SK-N-SH (cell line): Measurements from ENCODE around the gene FOSB. TPM values are rescaled to one million over a fixed set of nuclear protein-coding genes. Genes with fewer than 3 reads are reported as not detected.

ENCODE experiments used
- CTCF ChIA-PET: fragments of 300-600, 350-600 bp; formaldehyde crosslinking; extraction: SDS; loops from one replicate; lab custom pipeline; 2021; lab: Yijun Ruan, JAX
- POLR2A ChIA-PET: fragments of 350-600 bp; sonication (Branson Sonifier 250); formaldehyde crosslinking; extraction: SDS; loops from one replicate; lab custom pipeline; 2020; ENCODE audit warnings: antibody characterized with exemption, inconsistent platforms; lab: Yijun Ruan, JAX
- DNase-seq: peaks from one replicate; pipeline ENCODE4 v3.0.0; 2012
- H2AFZ ChIP-seq: fragments of 200-600 bp; sonication (generic); 2 replicates; pipeline ENCODE4 v1.8.1; 2016; ENCODE audit warnings: antibody characterized with exemption, mild to moderate bottlenecking, low read depth
- H3F3A ChIP-seq: fragments of 200-600 bp; sonication (generic); replicated peaks from 2 replicates; pipeline ENCODE3; 2016; ENCODE audit warnings: antibody characterized with exemption, mild to moderate bottlenecking; ENCODE audit not compliant: insufficient read depth
- H3K27ac ChIP-seq, 2 experiments: fragments of 200-500 bp in 1 of 2; fragments of 200-600 bp in 1 of 2; sonication (Bioruptor generic) in 1 of 2; sonication (generic), shearing (Covaris generic) in 1 of 2; 2 replicates each; pipeline versions ENCODE4 v1.5.1 to v1.6.1; 2014 to 2016; ENCODE audit warnings: low read depth in 2 of 2, inconsistent platforms in 1 of 2, low read length in 1 of 2, mild to moderate bottlenecking in 1 of 2, mixed read lengths in 1 of 2
- H3K27me3 ChIP-seq: fragments of 200-600 bp; sonication (generic), shearing (Covaris generic); 2 replicates; pipeline ENCODE4 v1.6.1; 2016; ENCODE audit warnings: mixed run types; ENCODE audit not compliant: insufficient read depth
- H3K36me3 ChIP-seq, 2 experiments: fragments of 200-500 bp in 1 of 2; fragments of 200-600 bp in 1 of 2; sonication (Bioruptor generic) in 1 of 2; sonication (generic) in 1 of 2; replicated peaks in 1 of 2; 2 replicates each; pipeline versions ENCODE3 to v1.5.1; 2014 to 2016; ENCODE audit warnings: low read length in 1 of 2, mild to moderate bottlenecking in 1 of 2; ENCODE audit not compliant: insufficient read depth in 2 of 2, control insufficient read depth in 1 of 2
- H3K4me1 ChIP-seq, 2 experiments: fragments of 200-500 bp in 1 of 2; fragments of 200-600 bp in 1 of 2; sonication (Bioruptor generic) in 1 of 2; sonication (generic), shearing (Covaris generic) in 1 of 2; 2 replicates each; pipeline versions ENCODE4 v1.5.1 to v1.6.1; 2014 to 2016; ENCODE audit warnings: low read depth in 1 of 2, low read length in 1 of 2, mixed run types in 1 of 2; ENCODE audit not compliant: insufficient read depth in 2 of 2, control insufficient read depth in 1 of 2
- H3K4me2 ChIP-seq: fragments of 200-600 bp; sonication (generic), shearing (Covaris generic); 2 replicates; pipeline ENCODE4 v1.6.1; 2017; ENCODE audit warnings: mixed run types
- H3K4me3 ChIP-seq, 2 experiments: fragments of 200-500 bp in 1 of 2; fragments of 200-600 bp in 1 of 2; sonication (Bioruptor generic) in 1 of 2; sonication (generic), shearing (Covaris generic) in 1 of 2; 2 replicates each; pipeline versions ENCODE4 v1.5.1 to v1.8.1; 2014 to 2016; ENCODE audit warnings: low read depth in 2 of 2, inconsistent platforms in 1 of 2, low read length in 1 of 2, mild to moderate bottlenecking in 1 of 2, mixed read lengths in 1 of 2, moderate library complexity in 1 of 2
- H3K79me2 ChIP-seq: fragments of 200-600 bp; sonication (generic); 2 replicates; pipeline ENCODE4 v1.8.1; 2017; ENCODE audit warnings: mild to moderate bottlenecking; ENCODE audit not compliant: insufficient read depth
- H3K9ac ChIP-seq: fragments of 200-600 bp; sonication (generic); 2 replicates; pipeline ENCODE4 v1.6.1; 2017; ENCODE audit warnings: mixed run types
- H3K9me2 ChIP-seq: fragments of 200-600 bp; sonication (generic); 2 replicates; pipeline ENCODE4 v1.6.1; 2017; ENCODE audit warnings: mixed run types
- H3K9me3 ChIP-seq: fragments of 200-600 bp; sonication (generic); 2 replicates; pipeline ENCODE4 v1.6.1; 2017; ENCODE audit warnings: mixed run types, mild to moderate bottlenecking, moderate library complexity
- H4K20me1 ChIP-seq: fragments of 200-600 bp; sonication (generic); 2 replicates; pipeline ENCODE4 v1.6.1; 2017; ENCODE audit warnings: mild to moderate bottlenecking, mixed run types; ENCODE audit not compliant: insufficient read depth
- EP300 ChIP-seq, 2 experiments: IDR thresholded peaks; 2 replicates each; pipeline versions ENCODE4 v1.4.0 to v1.6.1; 2012; ENCODE audit warnings: borderline replicate concordance in 1 of 2, low read depth in 1 of 2, low read length in 1 of 2
- EZH2phosphoT487 ChIP-seq: fragments of 200-600 bp; sonication (generic); IDR thresholded peaks from 2 replicates; pipeline ENCODE4 v1.6.1; 2017; ENCODE audit warnings: low read depth, mixed run types, mild to moderate bottlenecking, antibody characterized with exemption, moderate library complexity, borderline replicate concordance
- FOSL2 ChIP-seq: IDR thresholded peaks from 2 replicates; pipeline ENCODE4 v1.4.0; 2012; ENCODE audit warnings: low read depth, mild to moderate bottlenecking, moderate library complexity, borderline replicate concordance
- FOXJ3 ChIP-seq: sonication (generic); formaldehyde crosslinking; IDR thresholded peaks from 2 replicates; pipeline ENCODE4 v1.5.1; 2020; ENCODE audit warnings: mild to moderate bottlenecking, missing genetic modification reagents
- GATA2 ChIP-seq: sonication (generic); formaldehyde crosslinking; IDR thresholded peaks from 2 replicates; pipeline ENCODE4 v1.5.0; 2020; ENCODE audit warnings: mild to moderate bottlenecking, missing genetic modification reagents
- JUND ChIP-seq: IDR thresholded peaks from 2 replicates; pipeline ENCODE4 v1.4.0; 2012
- NRF1 ChIP-seq: IDR thresholded peaks from 2 replicates; pipeline ENCODE4 v1.6.1; 2012; ENCODE audit warnings: low read depth, mild to moderate bottlenecking, low read length
- RAD21 ChIP-seq: IDR thresholded peaks from 2 replicates; pipeline ENCODE4 v1.6.1; 2012; ENCODE audit warnings: mild to moderate bottlenecking, low read length
- RCOR1 ChIP-seq: fragments of 150-350 bp; IDR thresholded peaks from 2 replicates; pipeline ENCODE4 v1.6.1; 2017; ENCODE audit warnings: antibody characterized with exemption, low read length
- RXRA ChIP-seq: IDR thresholded peaks from 2 replicates; pipeline ENCODE4 v1.4.0; 2012; ENCODE audit warnings: low read depth, mild to moderate bottlenecking, borderline replicate concordance
- SMC3 ChIP-seq: IDR thresholded peaks from 2 replicates; pipeline ENCODE4 v1.6.1; 2012; ENCODE audit warnings: low read depth, low read length, improper control_type of control experiment
- TAF1 ChIP-seq: IDR thresholded peaks from 2 replicates; pipeline ENCODE4 v1.6.1; 2012; ENCODE audit warnings: low read depth, mild to moderate bottlenecking, low read length, moderate library complexity, borderline replicate concordance
- YY1 ChIP-seq: IDR thresholded peaks from 2 replicates; pipeline ENCODE4 v1.4.0; 2012; ENCODE audit warnings: low read depth, mild to moderate bottlenecking
- WGBS: methylation state at CpG from one replicate; pipeline ENCODE4 v1.1.6; 2017; ENCODE audit warnings: low lambda C conversion rate; 5-methylcytosine and 5-hydroxymethylcytosine counted together
- polyA plus RNA-seq, 3 experiments: library from polyadenylated mRNA; depleted of rRNA; stranded (reverse); fragments of >200 nt; gene quantifications; 2 replicates each; pipeline ENCODE4 v1.2.3, GENCODE V29; 2012
- TF ChIP-seq, protein P1 (sequence below): fragments of 150-350 bp; IDR thresholded peaks from 2 replicates; pipeline ENCODE4 v1.6.1; 2017; ENCODE audit warnings: antibody characterized with exemption, low read length, low read depth, borderline replicate concordance
- TF ChIP-seq, protein P2 (sequence below): IDR thresholded peaks from 2 replicates; pipeline ENCODE4 v1.4.0; 2012; ENCODE audit warnings: low read depth
- TF ChIP-seq, protein P3 (sequence below): fragments of 200-600 bp; sonication (generic); IDR thresholded peaks from 2 replicates; pipeline ENCODE4 v1.6.1; 2017; ENCODE audit warnings: antibody characterized with exemption, mild to moderate bottlenecking, moderate library complexity
- TF ChIP-seq, protein P4 (sequence below): IDR thresholded peaks from 2 replicates; pipeline ENCODE4 v1.6.1; 2012; ENCODE audit warnings: mild to moderate bottlenecking, low read depth, low read length, moderate library complexity

The FOSB gene
- polyA plus RNA-seq, 1 of the 3 experiments (the other 2 are of a cell fraction), result 78.2 TPM

DNA sequence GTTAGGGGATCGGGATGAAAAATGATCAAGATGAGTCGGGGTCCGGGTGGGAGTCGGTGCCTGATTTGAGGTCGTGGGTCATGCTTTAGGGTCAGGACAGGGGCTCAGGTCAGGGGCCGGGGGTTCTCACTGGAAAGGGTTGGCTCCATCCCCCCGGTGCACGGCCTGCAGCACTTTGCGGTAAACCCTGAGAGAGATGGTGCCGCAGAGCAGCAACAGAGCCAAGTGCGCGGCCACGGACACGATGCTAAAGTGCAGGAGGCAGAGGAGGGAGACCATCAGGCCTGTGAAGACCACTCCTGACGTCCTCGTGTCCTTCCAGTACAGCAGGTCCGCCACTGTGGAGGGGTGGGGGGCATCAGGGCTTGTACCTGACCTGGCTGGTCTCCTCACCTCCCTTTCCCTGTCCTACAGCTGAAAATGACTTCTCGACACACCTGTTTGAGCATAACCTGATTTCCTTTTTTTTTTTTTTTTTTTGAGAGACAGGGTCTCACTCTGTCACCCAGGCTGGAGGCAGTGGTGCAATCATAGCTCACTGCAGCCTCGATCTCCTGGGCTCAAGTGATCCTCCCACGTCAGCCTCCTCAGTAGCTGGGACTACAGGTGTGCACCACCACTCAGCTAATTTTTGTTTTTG lies 21.5 kb downstream of the FOSB start:
- no peaks in the 10 kb centered on the region for H4K20me1 ChIP-seq
- CTCF ChIA-PET, result interaction anchor here (1.0 to 3.4 kb wide), 5 partner anchors 10 to 50 kb away, joined by 3 to 27 read pairs (median 6); no protein-coding TSS in a partner anchor
- no peak overlapping the region for H2AFZ ChIP-seq
- TF ChIP-seq RAD21 (no peak), YY1 (no peak), EZH2phosphoT487 (no peak)
- no peak overlapping the region for H3K4me3 ChIP-seq
- no peaks in the 10 kb centered on the region for H3K9me3 ChIP-seq
- no peak for DNase-seq
- H3K9ac ChIP-seq, result no peak overlapping the region
- H3K27me3 ChIP-seq, result no peaks in the 10 kb centered on the region
- H3K27ac ChIP-seq, result no peak overlapping the region
- no peaks in the 10 kb centered on the region for H3K36me3 ChIP-seq
- no peaks in the 10 kb centered on the region for H3K79me2 ChIP-seq
- H3K4me2 ChIP-seq, result no peak overlapping the region
- no peaks in the 10 kb centered on the region for H3K9me2 ChIP-seq
- POLR2A ChIA-PET, result no interaction called here
- no peaks in the 10 kb centered on the region; a peak in 1 of 4 replicates for H3K4me1 ChIP-seq
- peaks cover 7% of the 10 kb centered on the region for H3F3A ChIP-seq
- 83% methylated on average over 20 of the region's 20 CpGs for WGBS

DNA sequence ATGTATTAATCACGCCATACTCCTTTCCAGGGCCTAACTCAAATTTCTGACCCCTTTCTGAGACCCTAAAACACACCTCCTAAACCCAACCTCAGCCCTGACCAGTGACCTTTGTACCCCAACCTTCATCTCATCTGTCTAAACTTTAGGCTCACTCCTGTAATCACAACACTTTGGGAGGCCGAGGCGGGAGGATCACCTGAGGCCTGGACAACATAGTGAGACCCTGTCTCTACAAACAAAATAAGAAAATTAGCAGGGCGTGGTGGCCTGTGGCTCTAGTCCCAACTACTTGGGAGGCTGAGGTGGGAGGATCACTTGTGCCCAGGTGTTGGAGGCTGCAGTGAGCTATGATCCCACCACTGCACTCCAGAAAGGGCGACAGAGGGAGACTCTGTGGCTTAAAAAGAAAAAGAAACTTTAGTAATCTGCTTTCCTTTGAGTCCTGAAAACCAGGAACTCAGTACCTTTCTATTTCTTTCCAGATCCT lies 24.4 kb downstream of the FOSB start:
- Histone ChIP-seq H3K9me3 (no peaks in the 10 kb centered on the region), H3K9ac (no peak overlapping the region), H4K20me1 (peaks cover 13% of the 10 kb centered on the region; the same call in 1 of the 2 replicates), H3K9me2 (no peaks in the 10 kb centered on the region), H3K4me2 (no peak overlapping the region), H3K4me3 (no peak overlapping the region), H3K36me3 (no peaks in the 10 kb centered on the region), H2AFZ (no peak overlapping the region), H3K79me2 (no peaks in the 10 kb centered on the region), H3K27me3 (no peaks in the 10 kb centered on the region), H3F3A (peaks cover 3% of the 10 kb centered on the region), H3K4me1 (peaks cover 3 to 9% of the 10 kb centered on the region in 2 experiments; a peak in 2 of 4 replicates), H3K27ac (no peak overlapping the region)
- no peak for DNase-seq
- 84% methylated on average over 5 of the region's 5 CpGs for WGBS
- CTCF ChIA-PET, result interaction anchor here (0.7 to 1.2 kb wide), 3 partner anchors 23 to 60 kb away, joined by 3 to 4 read pairs (median 3); no protein-coding TSS in a partner anchor
- POLR2A ChIA-PET, result no interaction called here
- no peak for TF ChIP-seq FOSL2
- TF ChIP-seq, protein P1, sequence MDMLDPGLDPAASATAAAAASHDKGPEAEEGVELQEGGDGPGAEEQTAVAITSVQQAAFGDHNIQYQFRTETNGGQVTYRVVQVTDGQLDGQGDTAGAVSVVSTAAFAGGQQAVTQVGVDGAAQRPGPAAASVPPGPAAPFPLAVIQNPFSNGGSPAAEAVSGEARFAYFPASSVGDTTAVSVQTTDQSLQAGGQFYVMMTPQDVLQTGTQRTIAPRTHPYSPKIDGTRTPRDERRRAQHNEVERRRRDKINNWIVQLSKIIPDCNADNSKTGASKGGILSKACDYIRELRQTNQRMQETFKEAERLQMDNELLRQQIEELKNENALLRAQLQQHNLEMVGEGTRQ, result no peak
- TF ChIP-seq EZH2phosphoT487, result no peak
- no peak for TF ChIP-seq SMC3
- TF ChIP-seq RXRA, result no peak
- TF ChIP-seq, protein P2, sequence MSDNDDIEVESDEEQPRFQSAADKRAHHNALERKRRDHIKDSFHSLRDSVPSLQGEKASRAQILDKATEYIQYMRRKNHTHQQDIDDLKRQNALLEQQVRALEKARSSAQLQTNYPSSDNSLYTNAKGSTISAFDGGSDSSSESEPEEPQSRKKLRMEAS, result no peak
- TF ChIP-seq RCOR1, result no peak
- TF ChIP-seq GATA2 (CRISPR knock-in tag), result no peak
- no peak for TF ChIP-seq YY1
- no peak for TF ChIP-seq TAF1
- TF ChIP-seq, protein P3, sequence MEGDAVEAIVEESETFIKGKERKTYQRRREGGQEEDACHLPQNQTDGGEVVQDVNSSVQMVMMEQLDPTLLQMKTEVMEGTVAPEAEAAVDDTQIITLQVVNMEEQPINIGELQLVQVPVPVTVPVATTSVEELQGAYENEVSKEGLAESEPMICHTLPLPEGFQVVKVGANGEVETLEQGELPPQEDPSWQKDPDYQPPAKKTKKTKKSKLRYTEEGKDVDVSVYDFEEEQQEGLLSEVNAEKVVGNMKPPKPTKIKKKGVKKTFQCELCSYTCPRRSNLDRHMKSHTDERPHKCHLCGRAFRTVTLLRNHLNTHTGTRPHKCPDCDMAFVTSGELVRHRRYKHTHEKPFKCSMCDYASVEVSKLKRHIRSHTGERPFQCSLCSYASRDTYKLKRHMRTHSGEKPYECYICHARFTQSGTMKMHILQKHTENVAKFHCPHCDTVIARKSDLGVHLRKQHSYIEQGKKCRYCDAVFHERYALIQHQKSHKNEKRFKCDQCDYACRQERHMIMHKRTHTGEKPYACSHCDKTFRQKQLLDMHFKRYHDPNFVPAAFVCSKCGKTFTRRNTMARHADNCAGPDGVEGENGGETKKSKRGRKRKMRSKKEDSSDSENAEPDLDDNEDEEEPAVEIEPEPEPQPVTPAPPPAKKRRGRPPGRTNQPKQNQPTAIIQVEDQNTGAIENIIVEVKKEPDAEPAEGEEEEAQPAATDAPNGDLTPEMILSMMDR, result no peak
- TF ChIP-seq NRF1, result no peak
- TF ChIP-seq, protein P4, sequence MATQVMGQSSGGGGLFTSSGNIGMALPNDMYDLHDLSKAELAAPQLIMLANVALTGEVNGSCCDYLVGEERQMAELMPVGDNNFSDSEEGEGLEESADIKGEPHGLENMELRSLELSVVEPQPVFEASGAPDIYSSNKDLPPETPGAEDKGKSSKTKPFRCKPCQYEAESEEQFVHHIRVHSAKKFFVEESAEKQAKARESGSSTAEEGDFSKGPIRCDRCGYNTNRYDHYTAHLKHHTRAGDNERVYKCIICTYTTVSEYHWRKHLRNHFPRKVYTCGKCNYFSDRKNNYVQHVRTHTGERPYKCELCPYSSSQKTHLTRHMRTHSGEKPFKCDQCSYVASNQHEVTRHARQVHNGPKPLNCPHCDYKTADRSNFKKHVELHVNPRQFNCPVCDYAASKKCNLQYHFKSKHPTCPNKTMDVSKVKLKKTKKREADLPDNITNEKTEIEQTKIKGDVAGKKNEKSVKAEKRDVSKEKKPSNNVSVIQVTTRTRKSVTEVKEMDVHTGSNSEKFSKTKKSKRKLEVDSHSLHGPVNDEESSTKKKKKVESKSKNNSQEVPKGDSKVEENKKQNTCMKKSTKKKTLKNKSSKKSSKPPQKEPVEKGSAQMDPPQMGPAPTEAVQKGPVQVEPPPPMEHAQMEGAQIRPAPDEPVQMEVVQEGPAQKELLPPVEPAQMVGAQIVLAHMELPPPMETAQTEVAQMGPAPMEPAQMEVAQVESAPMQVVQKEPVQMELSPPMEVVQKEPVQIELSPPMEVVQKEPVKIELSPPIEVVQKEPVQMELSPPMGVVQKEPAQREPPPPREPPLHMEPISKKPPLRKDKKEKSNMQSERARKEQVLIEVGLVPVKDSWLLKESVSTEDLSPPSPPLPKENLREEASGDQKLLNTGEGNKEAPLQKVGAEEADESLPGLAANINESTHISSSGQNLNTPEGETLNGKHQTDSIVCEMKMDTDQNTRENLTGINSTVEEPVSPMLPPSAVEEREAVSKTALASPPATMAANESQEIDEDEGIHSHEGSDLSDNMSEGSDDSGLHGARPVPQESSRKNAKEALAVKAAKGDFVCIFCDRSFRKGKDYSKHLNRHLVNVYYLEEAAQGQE, result no peak
- TF ChIP-seq EP300 (IDR thresholded peaks at IDR 0.05; ENCODE audit: borderline replicate concordance in 1 of 2, low read depth in 1 of 2, low read length in 1 of 2), result no peak
- no peak for TF ChIP-seq JUND
- no peak for TF ChIP-seq FOXJ3
